HuH-7.5 (cell line): ENCODE measurements around the gene ADH4.
"Not testable (repeated sequence)": the region's sequence is repeated elsewhere in the genome, so short reads cannot be mapped to it uniquely, and the experiment has no call there.

Source experiments
- DNase-seq: peaks from one replicate; pipeline ENCODE4 v3.0.0; 2011; ENCODE audit warnings: low spot score

Gene ADH4

DNA sequence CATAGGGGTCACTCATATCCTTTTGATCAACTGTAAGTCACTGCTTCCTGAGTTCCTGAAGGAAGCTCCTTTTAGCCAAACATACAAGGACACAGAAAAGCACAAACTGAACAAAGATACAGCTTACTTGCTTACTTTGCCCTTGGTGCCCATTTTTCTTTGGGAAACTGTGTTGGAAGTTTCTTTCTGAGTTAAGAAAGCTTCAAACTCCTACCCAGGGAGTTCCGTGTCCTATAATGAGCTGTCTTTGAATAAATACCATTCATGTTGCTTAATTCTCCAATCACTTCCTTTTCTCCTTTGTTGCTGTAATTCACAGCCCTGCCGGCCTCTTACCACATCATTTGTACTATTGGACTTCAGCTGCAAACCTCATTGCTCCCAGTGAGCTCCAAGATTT is at the start of gene ADH4:
ADH4 (minus strand) TSS at position 228 of the 400 bp plus-strand sequence; CDS start at position 153, 75 bp downstream.
- DNase-seq: no peak

DNA sequence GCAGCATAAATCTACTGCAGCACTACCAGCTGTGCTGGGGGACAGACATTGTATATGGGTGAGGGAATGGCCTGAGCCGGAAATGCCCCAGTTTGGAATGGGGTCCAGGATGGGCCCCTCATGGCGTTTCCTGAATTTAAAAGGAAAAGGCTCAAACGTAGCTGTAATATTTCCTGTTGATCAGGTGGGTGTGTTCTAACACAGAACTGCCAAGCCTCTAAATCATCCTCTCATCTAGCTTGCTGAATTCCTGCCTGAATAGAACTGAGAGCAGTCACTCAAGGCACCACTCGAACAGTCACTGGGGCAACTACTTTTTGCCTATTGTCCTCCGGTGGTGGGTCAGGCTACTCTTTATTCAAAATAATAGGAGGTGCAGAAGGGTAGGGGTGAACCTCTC is 46.2 kb upstream of the ADH4 start:
- no peak for DNase-seq

GRCh38 chr4:99189900-99190299 is 45.8 kb upstream of the ADH4 start:
- not testable (repeated sequence) for DNase-seq

GRCh38 chr4:99186029-99186428 is 41.9 kb upstream of the ADH4 start:
- no peak for DNase-seq

GRCh38 chr4:99185581-99185980 is 41.5 kb upstream of the ADH4 start:
- DNase-seq: no peak

- DNase-seq: no peak
Observed at GRCh38 chr4:99180382-99181070, 36.4 kb upstream of the ADH4 start.

GRCh38 chr4:99179626-99180025 is 35.5 kb upstream of the ADH4 start:
- DNase-seq: no peak

DNA sequence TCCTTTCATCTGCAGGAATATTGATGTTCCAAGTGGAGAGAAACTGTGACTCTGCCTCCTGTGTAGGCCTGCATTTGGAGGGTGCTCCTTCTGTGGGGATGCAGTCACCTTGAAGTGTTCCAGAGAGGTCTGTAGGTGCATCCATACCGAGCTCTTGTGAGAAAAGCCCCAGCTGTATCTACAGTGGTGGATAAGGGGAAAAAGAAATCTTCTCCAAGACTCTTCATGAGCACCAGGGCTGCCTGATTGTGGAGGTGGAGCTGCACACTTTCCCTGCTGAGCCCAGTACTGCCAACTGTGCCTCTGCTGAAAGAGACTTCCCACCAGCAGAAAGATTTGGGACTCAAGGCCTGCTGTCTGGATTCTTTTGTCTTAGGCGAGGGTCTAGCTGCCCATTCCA is 35.1 kb upstream of the ADH4 start:
- DNase-seq: no peak

DNA sequence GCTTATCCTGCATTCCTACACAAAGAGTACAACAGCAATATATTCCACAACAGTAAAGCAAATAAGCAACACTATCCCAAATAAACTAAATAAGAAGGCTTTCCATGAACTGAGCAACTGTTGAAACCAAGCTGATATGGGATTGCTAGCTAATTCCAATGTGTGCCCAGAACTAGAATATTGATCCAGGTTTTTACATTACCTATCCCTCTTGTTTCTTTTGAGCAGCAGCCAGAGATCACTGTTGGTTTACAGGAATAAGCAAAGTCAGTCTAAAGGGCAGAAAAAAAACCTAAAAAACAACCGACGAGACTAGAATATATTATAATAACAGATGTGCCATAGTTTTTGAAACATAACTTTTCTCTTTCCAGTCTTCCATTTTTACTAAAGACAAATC is 22.4 kb upstream of the ADH4 start:
- no peak for DNase-seq

DNA sequence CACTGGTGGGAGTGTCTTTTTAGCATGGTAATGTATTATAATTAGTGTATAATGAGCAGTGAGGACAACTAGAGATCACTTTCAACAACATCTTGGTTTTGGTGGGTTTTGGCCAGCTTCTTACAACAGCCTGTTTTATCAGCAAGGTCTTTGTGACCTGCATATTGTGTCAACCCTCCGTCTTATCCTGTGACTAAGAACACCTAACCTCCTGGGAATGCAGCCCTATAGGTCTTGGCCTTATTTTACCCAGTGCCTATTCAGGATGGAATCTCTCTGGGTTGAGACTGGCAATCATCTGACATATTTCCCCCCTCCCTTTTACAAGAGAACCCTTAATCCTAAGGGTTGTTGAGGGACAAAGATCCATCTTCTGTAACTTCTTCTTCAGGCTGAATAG is 21.9 kb upstream of the ADH4 start:
- no peak for DNase-seq

DNA sequence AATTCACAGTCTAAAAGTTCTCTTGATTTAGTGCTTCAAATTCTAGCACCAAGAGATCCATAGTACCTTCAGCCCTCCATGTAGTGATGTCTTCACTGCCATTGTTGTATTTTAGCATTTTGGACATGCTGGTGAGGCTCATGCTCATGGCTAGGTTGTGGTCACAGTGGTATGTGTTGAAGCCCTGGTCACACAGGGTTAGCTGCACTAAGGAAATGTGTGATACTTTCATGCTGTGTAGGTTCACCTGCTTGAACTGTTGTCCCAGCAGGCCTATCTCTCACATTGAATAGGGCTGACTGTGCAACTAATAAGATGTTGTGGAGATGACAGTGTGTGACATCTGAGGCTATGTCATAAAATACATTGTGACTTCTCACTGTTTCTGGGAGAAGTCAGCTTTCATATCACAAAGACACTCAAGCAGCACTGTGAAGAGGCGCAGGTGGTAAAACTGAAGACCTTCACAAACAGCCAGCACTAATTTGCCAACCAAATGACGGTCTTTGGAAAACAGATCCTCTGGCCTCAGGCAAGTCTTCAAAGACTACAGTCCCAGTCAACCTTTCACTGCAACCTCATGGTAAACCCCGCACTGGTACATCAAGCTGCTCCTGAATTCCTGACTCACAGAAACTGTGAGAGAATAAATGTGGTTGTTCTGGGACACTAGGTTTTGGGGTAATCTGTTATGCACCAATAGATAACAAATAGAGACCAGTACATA is 17.4 kb upstream of the ADH4 start:
- no peak for DNase-seq

DNA sequence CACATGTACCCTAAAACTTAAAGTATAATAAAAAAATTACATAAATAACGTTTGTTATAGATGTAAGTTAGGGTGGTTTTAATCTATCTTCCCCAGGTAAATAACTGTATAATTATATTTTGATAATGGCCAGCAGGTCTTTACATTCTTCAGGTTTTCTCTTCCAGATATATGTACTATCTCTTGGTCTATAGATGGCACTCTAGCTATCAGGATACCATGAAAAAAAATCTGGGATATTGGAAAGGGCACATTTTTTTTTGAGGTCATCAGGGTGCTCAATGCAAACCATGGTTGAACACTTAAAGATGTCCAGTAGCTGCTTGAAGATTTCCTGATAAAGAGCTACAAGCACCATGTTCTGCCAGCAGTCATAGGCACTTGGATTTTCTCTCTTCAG is 15.6 kb upstream of the ADH4 start:
- no peak for DNase-seq

DNA sequence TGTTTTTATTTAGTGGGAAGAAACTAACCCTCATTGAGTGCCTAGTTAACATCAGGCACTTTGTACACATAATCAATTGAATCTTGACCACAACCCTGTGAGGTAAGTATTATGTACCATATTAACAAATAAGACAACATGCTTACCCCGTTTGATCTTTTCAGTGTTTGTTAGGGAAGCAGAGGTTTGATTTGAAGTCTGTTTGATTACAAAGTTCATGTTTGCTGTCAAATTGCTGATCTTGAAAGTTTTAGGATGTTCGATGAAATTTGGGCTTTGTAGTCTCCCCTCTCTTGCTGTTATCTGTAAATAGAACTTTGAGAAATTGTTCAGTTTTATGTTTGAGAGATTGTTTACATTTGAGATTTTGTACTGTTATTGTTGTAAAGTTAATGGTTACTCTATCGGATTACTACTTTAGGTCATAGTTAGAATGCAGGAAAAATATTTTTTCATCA is 13.4 kb upstream of the ADH4 start:
- DNase-seq: peak; percentile 7

GRCh38 chr4:99156992-99157391 is 12.9 kb upstream of the ADH4 start:
- DNase-seq: no peak

GRCh38 chr4:99154658-99155342 is 10.7 kb upstream of the ADH4 start:
- no peak for DNase-seq

DNA sequence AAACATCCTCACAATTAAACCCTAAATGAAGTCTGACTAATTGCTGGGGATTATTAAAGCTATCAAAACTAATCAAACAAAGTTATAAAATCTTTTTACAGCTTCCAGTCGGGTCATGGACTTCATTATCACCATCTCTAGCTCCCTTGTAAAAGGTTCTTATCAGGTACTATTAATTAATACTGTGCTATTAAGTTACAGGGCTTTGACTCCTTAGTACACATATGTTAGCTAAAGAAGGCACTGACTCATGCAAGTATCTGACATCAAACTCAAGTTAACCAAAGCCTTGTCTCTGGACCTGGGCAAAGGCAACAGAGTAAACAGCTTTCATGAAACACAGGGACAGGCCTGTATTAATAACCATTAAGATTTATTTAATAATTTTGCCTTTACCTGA is 7.9 kb upstream of the ADH4 start:
- no peak for DNase-seq

DNA sequence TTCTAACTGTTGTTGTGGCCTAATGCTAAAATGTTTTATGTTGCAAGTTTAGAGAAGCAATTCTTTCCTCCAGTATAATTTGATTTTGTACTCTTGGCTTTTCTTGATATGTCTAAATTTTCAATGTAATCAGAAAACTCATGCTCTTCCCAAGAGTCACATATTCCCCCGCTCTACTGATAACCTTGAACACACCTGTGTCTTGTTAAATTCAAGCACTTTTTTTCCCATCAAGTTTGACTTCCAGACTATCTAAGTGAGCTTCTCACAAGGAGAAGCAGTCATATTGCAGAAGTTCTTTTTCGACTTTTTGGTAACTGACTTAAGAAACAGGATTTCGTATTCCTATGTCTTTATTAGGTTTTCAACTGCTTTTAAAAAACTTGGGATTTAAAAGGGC is 7.4 kb upstream of the ADH4 start:
- no peak for DNase-seq

DNA sequence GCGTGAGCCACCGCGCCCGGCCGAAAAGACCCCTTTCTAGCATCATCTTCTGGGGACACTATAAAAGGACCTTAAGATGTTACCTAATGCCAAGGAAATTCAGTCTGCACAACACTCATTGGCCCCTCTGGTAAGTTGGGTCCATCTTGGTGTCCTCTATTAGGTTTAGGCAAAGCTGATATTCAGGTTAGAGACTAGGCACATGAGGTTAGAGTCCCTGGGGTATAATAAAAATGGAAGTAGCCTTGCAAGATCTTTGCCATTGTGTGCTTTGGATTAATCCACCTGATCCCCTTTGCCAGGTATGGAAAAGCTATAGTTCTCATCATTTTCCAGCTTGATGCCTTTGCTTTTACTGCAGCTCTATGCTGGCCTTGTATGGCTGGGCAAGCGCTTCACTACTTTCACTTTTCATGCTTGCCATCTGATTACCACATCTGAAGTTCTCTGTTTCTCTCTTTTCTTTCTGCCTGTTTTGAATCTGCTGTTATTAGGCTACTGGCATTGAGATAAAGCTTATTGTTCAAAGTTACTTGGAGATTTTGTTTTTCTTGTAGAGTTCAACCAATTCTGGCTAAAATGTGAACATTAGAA is 5.4 kb upstream of the ADH4 start:
- DNase-seq: no peak

DNA sequence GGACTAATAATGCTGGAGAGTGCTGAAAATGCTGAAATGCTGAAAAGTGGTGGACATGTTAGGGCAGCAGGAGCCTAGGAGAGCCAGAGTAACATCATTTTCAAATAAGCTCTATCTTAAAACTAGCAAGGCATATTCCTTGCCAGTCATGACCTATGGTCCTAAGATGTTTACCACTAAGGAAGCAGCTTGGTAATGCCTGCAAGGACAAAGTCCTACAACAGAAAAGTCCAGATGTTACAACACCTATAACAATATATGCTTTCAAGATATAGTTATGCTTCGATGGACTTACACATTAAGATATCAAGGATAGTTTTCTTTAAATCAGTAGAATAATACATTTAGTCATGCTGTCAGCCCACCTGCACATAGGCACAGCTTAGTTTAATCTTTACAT is 4.5 kb upstream of the ADH4 start:
- no peak for DNase-seq

- DNase-seq: no peak
Observed at GRCh38 chr4:99144587-99144986, 490 bp upstream of the ADH4 start.

- DNase-seq: no peak
Observed at GRCh38 chr4:99136329-99136728, 7.8 kb downstream of the ADH4 start.

- no peak for DNase-seq
Observed at GRCh38 chr4:99135541-99136162, 8.4 kb downstream of the ADH4 start.
